AG10803 (cell line): ENCODE results near the gene PSTPIP1.

Experiments
- DNase-seq: peaks from one replicate; pipeline ENCODE4 v3.0.0; 2010; ENCODE audit warnings: low read depth
- H3K4me3 ChIP-seq: 2 replicates; pipeline ENCODE4 v1.5.1; 2011; ENCODE audit warnings: mild to moderate bottlenecking, low read length, control low read depth
- CTCF ChIP-seq: conservative IDR thresholded peaks from 2 replicates; pipeline ENCODE4 v1.5.1; 2011; ENCODE audit warnings: mild to moderate bottlenecking, low read length, control low read depth, inconsistent platforms

PSTPIP1 gene

DNA sequence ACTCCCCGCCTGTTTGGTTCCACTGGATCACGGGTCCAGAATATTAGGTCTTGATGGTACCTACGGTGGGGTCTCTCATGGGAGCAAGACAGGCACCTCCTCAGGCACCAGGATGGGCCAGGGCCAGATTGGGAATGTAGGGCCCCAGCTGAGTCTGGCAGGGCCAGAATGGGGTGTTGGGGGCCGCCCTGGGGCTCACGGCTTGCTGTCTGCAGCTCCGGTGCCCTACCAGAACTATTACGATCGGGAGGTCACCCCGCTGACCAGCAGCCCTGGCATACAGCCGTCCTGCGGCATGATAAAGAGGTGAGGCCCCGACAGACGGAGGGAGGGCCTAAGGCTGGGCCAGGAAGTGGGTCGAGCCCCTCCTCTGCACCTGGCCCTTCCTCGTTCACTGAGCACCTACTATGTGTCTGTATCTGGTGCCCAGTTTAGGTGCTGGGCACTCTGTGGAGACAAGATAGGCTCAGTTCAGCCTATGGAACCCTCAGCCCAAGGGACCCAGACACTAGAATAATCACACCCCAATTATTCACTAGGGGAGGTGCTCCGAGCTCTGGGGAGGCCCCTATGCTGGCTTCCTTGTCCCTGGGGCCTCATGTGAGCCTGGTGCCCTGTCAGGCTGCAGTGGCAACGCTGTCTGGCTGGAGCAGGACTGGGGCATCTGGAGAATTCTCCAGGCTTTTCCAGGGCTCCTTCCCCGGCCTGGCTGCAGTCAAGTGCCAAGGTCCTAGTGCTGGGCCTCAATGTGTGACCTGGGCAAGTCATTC is 37.9 kb downstream of the PSTPIP1 start:
- no peak for DNase-seq
- TF ChIP-seq CTCF: no peak
- no peak overlapping the region for H3K4me3 ChIP-seq

DNA sequence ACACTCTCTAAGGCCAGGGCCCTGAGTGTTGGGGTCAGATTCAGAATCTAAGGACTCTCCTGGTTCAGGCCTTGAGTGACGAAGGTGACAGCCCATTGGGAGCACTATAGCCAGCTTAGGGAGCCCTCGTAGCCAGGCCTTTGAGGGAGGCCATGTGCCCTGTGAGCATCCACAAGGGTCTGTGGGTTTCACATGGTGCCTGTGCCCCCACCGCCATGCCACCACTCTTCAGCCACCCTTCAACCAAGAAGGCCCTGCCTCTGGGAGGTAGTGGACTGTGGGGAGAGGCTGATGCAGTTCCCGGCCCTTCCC is 38.4 kb downstream of the PSTPIP1 start:
- no peak for DNase-seq
- no peak overlapping the region for H3K4me3 ChIP-seq
- TF ChIP-seq CTCF: no peak

- no peak overlapping the region for H3K4me3 ChIP-seq
- no peak for TF ChIP-seq CTCF
- DNase-seq: no peak
Measured at GRCh38 chr15:77033729-77034671, 39.1 kb downstream of the PSTPIP1 start.

DNA sequence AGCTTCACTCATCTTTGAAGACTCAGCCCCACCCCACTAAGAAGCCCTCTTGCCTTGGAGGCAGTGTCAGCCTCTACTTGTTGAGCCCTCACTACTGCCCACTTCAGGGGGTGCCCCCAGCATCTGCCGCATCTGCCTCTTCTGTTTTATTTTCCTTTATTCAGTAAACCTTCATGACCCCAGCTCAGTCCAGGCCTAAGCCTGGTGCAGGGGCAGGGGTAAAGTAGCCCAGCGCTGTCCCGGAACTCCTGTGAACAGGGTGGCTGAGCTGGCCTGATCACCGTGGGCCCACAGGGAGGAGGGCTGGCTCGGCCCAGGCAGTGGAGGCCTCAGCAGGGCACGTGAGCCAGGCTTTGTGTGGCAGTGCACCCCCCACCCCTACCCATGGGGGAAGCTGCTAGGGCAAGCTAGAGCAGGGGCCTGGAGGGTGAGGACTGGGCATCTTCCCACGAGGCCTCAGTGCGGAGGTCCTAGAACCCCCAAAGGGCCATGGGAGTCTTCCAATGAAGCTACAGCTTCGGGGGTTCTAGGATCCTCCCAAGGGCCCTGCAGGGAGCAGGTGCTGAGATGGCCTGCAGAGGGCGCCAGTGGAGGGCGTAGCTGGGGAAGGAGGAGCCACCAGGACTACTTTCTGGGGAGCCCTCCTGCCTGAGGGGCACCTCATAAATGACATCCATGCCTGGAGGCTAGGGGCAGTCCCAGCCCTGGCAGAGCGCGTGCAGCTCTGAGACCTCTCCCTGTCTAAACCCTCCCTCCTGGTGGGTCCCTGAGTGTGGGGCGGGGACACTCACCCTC is 40.0 kb downstream of the PSTPIP1 start:
- no peak overlapping the region for H3K4me3 ChIP-seq
- DNase-seq: peak; percentile 16
- peak; percentile 64 for TF ChIP-seq CTCF

- no peak for DNase-seq
- no peak overlapping the region for H3K4me3 ChIP-seq
- no peak for TF ChIP-seq CTCF
Measured at GRCh38 chr15:77035584-77035983, 40.7 kb downstream of the PSTPIP1 start.

- no peak for DNase-seq
- H3K4me3 ChIP-seq: no peak overlapping the region
- no peak for TF ChIP-seq CTCF
Measured at GRCh38 chr15:77035999-77036471, 41.1 kb downstream of the PSTPIP1 start.
